Measurements from ENCODE around the gene PER2. TPM values are rescaled to one million over a fixed set of nuclear protein-coding genes. Genes with fewer than 3 reads are reported as not detected.

PER2 gene
- total and polyA plus RNA-seq, 2 of the 13 experiments (the other 11 are each of a cell fraction or from before 2014, with no cell fraction given), result 5.1 to 9.4 TPM

DNA sequence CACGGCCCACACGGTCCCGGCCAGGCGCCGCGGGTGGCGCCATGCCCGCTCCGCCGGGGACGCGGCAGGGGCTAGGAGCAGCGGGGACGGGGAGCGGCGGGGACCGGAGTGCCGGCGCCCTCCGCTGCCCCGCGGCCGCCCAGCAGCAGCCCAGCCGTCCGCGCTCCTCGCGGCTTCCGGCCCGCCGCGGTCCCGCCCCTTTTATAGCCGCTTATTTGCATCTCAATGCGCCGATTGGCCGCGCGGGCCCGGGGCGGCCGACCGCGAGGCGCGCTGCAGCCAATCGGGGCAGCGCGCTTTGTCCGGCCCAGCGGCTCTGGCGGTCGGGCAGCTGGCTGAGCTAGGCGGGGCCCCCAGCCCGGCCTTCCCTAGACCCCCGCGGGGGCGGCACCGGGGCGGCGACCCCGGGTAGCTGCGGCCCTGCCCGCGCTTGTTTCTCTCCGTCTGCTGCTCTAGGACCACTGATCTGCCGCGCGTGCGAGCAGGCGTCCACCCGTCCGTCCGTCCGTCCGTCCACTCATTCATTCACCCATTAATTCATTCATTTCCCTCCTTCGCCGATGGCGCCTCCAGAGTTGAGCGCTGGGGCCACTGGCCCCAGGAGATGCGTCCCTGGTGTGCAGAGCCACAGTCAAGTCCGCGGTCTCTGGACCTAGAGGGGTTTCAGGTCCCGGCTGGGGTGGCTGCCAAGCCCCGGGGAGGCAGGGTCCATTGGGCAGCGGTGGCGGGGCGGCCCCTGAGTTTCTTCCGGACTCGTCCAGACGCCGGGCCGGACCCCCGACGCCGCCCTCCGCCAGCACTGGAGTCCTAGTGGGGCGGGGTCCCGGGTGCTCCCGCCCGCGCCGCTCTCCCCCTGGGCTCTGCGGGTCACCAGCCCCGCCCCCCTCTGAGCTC is 48.3 kb downstream of the PER2 start, which contains the start of gene HES6 (continued):
- TF ChIP-seq ZNF142 (CRISPR knock-in tag; IDR thresholded peaks at IDR 0.05) (peak; percentile 49; the same call in 1 of the 2 replicates), RBM39 (IDR thresholded peaks at IDR 0.05; ENCODE audit: low read depth, low read length, poor library complexity, severe bottlenecking) (peak; percentile 66), PAWR (CRISPR knock-in tag; IDR thresholded peaks at IDR 0.05; ENCODE audit: borderline replicate concordance) (no peak), CBX5 (CRISPR knock-in tag; IDR thresholded peaks at IDR 0.05; ENCODE audit: borderline replicate concordance) (no peak), ZNF232 (CRISPR knock-in tag; IDR thresholded peaks at IDR 0.05; ENCODE audit: borderline replicate concordance) (no peak), ZNF879 (CRISPR knock-in tag; IDR thresholded peaks at IDR 0.05) (no peak), ZNF709 (CRISPR knock-in tag; IDR thresholded peaks at IDR 0.05) (peak; percentile 50; the same call in 1 of the 2 replicates), HNRNPUL1 (IDR thresholded peaks at IDR 0.05; ENCODE audit: low read depth, low read length) (no peak)
- TF ChIP-seq, protein P1, sequence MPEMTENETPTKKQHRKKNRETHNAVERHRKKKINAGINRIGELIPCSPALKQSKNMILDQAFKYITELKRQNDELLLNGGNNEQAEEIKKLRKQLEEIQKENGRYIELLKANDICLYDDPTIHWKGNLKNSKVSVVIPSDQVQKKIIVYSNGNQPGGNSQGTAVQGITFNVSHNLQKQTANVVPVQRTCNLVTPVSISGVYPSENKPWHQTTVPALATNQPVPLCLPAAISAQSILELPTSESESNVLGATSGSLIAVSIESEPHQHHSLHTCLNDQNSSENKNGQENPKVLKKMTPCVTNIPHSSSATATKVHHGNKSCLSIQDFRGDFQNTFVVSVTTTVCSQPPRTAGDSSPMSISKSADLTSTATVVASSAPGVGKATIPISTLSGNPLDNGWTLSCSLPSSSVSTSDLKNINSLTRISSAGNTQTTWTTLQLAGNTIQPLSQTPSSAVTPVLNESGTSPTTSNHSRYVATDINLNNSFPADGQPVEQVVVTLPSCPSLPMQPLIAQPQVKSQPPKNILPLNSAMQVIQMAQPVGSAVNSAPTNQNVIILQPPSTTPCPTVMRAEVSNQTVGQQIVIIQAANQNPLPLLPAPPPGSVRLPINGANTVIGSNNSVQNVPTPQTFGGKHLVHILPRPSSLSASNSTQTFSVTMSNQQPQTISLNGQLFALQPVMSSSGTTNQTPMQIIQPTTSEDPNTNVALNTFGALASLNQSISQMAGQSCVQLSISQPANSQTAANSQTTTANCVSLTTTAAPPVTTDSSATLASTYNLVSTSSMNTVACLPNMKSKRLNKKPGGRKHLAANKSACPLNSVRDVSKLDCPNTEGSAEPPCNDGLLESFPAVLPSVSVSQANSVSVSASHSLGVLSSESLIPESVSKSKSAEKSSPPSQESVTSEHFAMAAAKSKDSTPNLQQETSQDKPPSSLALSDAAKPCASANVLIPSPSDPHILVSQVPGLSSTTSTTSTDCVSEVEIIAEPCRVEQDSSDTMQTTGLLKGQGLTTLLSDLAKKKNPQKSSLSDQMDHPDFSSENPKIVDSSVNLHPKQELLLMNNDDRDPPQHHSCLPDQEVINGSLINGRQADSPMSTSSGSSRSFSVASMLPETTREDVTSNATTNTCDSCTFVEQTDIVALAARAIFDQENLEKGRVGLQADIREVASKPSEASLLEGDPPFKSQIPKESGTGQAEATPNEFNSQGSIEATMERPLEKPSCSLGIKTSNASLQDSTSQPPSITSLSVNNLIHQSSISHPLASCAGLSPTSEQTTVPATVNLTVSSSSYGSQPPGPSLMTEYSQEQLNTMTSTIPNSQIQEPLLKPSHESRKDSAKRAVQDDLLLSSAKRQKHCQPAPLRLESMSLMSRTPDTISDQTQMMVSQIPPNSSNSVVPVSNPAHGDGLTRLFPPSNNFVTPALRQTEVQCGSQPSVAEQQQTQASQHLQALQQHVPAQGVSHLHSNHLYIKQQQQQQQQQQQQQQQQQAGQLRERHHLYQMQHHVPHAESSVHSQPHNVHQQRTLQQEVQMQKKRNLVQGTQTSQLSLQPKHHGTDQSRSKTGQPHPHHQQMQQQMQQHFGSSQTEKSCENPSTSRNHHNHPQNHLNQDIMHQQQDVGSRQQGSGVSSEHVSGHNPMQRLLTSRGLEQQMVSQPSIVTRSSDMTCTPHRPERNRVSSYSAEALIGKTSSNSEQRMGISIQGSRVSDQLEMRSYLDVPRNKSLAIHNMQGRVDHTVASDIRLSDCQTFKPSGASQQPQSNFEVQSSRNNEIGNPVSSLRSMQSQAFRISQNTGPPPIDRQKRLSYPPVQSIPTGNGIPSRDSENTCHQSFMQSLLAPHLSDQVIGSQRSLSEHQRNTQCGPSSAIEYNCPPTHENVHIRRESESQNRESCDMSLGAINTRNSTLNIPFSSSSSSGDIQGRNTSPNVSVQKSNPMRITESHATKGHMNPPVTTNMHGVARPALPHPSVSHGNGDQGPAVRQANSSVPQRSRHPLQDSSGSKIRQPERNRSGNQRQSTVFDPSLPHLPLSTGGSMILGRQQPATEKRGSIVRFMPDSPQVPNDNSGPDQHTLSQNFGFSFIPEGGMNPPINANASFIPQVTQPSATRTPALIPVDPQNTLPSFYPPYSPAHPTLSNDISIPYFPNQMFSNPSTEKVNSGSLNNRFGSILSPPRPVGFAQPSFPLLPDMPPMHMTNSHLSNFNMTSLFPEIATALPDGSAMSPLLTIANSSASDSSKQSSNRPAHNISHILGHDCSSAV (CRISPR knock-in tag; IDR thresholded peaks at IDR 0.05; ENCODE audit: borderline replicate concordance), result no peak
- TF ChIP-seq, protein P2, sequence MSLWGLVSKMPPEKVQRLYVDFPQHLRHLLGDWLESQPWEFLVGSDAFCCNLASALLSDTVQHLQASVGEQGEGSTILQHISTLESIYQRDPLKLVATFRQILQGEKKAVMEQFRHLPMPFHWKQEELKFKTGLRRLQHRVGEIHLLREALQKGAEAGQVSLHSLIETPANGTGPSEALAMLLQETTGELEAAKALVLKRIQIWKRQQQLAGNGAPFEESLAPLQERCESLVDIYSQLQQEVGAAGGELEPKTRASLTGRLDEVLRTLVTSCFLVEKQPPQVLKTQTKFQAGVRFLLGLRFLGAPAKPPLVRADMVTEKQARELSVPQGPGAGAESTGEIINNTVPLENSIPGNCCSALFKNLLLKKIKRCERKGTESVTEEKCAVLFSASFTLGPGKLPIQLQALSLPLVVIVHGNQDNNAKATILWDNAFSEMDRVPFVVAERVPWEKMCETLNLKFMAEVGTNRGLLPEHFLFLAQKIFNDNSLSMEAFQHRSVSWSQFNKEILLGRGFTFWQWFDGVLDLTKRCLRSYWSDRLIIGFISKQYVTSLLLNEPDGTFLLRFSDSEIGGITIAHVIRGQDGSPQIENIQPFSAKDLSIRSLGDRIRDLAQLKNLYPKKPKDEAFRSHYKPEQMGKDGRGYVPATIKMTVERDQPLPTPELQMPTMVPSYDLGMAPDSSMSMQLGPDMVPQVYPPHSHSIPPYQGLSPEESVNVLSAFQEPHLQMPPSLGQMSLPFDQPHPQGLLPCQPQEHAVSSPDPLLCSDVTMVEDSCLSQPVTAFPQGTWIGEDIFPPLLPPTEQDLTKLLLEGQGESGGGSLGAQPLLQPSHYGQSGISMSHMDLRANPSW (CRISPR knock-in tag; IDR thresholded peaks at IDR 0.05; ENCODE audit: borderline replicate concordance), result no peak
